Neuronal stem cell (in vitro differentiated cells): ENCODE results near the gene IRF6.

Source experiments
- DNase-seq: peaks from one replicate; pipeline ENCODE4 v3.0.0-alpha.2; 2013; ENCODE audit warnings: low spot score
- H2AFZ ChIP-seq: one replicate; pipeline ENCODE4 v1.6.1; 2013; ENCODE audit warnings: mild to moderate bottlenecking, low read length, inconsistent platforms
- H2AK5ac ChIP-seq: 2 replicates; pipeline ENCODE4 v1.6.1; 2013; ENCODE audit warnings: low read depth, mild to moderate bottlenecking, inconsistent platforms, low read length, moderate library complexity, mixed read lengths
- H2BK120ac ChIP-seq: 2 replicates; pipeline ENCODE4 v1.6.1; 2013; ENCODE audit warnings: low read depth, mild to moderate bottlenecking, inconsistent platforms, low read length, moderate library complexity, mixed read lengths
- H2BK12ac ChIP-seq: one replicate; pipeline ENCODE4 v1.6.1; 2013; ENCODE audit warnings: low read length, inconsistent platforms
- H2BK15ac ChIP-seq: 2 replicates; pipeline ENCODE4 v1.6.1; 2013; ENCODE audit warnings: mild to moderate bottlenecking, low read length, inconsistent platforms, mixed read lengths
- H2BK5ac ChIP-seq: one replicate; pipeline ENCODE4 v1.6.1; 2013; ENCODE audit warnings: inconsistent platforms, mild to moderate bottlenecking, low read length, moderate library complexity
- H3K14ac ChIP-seq: one replicate; pipeline ENCODE4 v1.6.1; 2013; ENCODE audit warnings: low read length, inconsistent platforms
- H3K18ac ChIP-seq: 2 replicates; pipeline ENCODE4 v1.6.1; 2013; ENCODE audit warnings: low read length, inconsistent platforms
- H3K23ac ChIP-seq: 2 replicates; pipeline ENCODE4 v1.6.1; 2013; ENCODE audit warnings: low read depth, mild to moderate bottlenecking, mixed read lengths, low read length, inconsistent platforms; ENCODE audit not compliant: poor library complexity
- H3K27ac ChIP-seq: replicated peaks from 3 replicates; pipeline ENCODE4 v1.5.1; 2013; ENCODE audit warnings: low read length, inconsistent platforms
- H3K27me3 ChIP-seq, 3 experiments: 2 replicates each; pipeline ENCODE4 v1.6.1; 2013; ENCODE audit warnings: low read length in 3 of 3, mild to moderate bottlenecking in 2 of 3, inconsistent platforms in 1 of 3, low read depth in 1 of 3, mixed read lengths in 1 of 3, moderate library complexity in 1 of 3; ENCODE audit not compliant: control insufficient read depth in 3 of 3, insufficient read depth in 3 of 3
- H3K36me3 ChIP-seq, 2 donors: replicated peaks in 1 of 2; 2 replicates each; pipeline ENCODE4 v1.6.1; 2013; ENCODE audit warnings: low read length in 2 of 2; ENCODE audit not compliant: control insufficient read depth in 2 of 2, insufficient read depth in 2 of 2
- H3K4ac ChIP-seq: 2 replicates; pipeline ENCODE4 v1.6.1; 2013; ENCODE audit warnings: inconsistent platforms, mild to moderate bottlenecking, low read length, moderate library complexity
- H3K4me1 ChIP-seq, 2 donors: 1 replicate in 1 of 2; 2 replicates in 1 of 2; pipeline ENCODE4 v1.6.1; 2013; ENCODE audit warnings: low read length in 2 of 2, low read depth in 1 of 2; ENCODE audit not compliant: control insufficient read depth in 2 of 2, insufficient read depth in 1 of 2
- H3K4me2 ChIP-seq: one replicate; pipeline ENCODE4 v1.6.1; 2013; ENCODE audit warnings: mild to moderate bottlenecking, low read length, inconsistent platforms; ENCODE audit not compliant: insufficient read depth, poor library complexity, severe bottlenecking
- H3K4me3 ChIP-seq, 2 donors: 2 replicates each; pipeline ENCODE4 v1.5.1; 2013; ENCODE audit warnings: low read length in 2 of 2, mild to moderate bottlenecking in 2 of 2, inconsistent platforms in 1 of 2, moderate library complexity in 1 of 2
- H3K79me1 ChIP-seq: one replicate; pipeline ENCODE4 v1.6.1; 2013; ENCODE audit warnings: low read depth, mild to moderate bottlenecking, inconsistent platforms, low read length, moderate library complexity
- H3K9ac ChIP-seq: one replicate; pipeline ENCODE4 v1.6.1; 2013; ENCODE audit warnings: mild to moderate bottlenecking, low read depth, low read length, inconsistent platforms; ENCODE audit not compliant: poor library complexity
- H3K9me3 ChIP-seq, 2 donors: replicated peaks in 1 of 2; 2 replicates each; pipeline versions ENCODE3 to v1.6.1; 2013; ENCODE audit warnings: low read length in 2 of 2, mild to moderate bottlenecking in 2 of 2, inconsistent platforms in 1 of 2, low read depth in 1 of 2, mixed read lengths in 1 of 2, moderate library complexity in 1 of 2; ENCODE audit not compliant: control insufficient read depth in 2 of 2, insufficient read depth in 1 of 2
- H4K8ac ChIP-seq: one replicate; pipeline ENCODE4 v1.6.1; 2013; ENCODE audit warnings: low read depth, mild to moderate bottlenecking, inconsistent platforms, low read length, moderate library complexity
- H4K91ac ChIP-seq: one replicate; pipeline ENCODE4 v1.6.1; 2013; ENCODE audit warnings: low read length, low read depth, mild to moderate bottlenecking, inconsistent platforms; ENCODE audit not compliant: poor library complexity
- WGBS, 2 donors: extraction: QIAGEN DNeasy Blood & Tissue Kit; methylation state at CpG; one replicate each; pipeline ENCODE4 v1.1.7; 2013; ENCODE audit warnings: missing lambda C conversion rate in 2 of 2, mixed read lengths in 1 of 2; ENCODE audit not compliant: insufficient read length in 2 of 2, insufficient replicate concordance in 1 of 2; ENCODE audit errors: extremely low coverage in 2 of 2; 5-methylcytosine and 5-hydroxymethylcytosine counted together

The IRF6 gene

GRCh38 chr1:209766051-209766450 lies 39.9 kb downstream of the IRF6 start:
- Histone ChIP-seq H3K36me3 (no peaks in the 10 kb centered on the region), H2AFZ (no peak overlapping the region), H3K27ac (no peak overlapping the region), H3K27me3 (peaks cover 0 to 9% (median 1%) of the 10 kb centered on the region in 3 experiments), H3K79me1 (peaks cover 5% of the 10 kb centered on the region), H3K18ac (no peak overlapping the region), H3K4ac (no peak overlapping the region), H4K8ac (no peak overlapping the region), H2AK5ac (no peak overlapping the region), H3K4me2 (no peak overlapping the region), H2BK5ac (no peak overlapping the region), H4K91ac (no peak overlapping the region), H3K23ac (no peak overlapping the region), H2BK15ac (no peak overlapping the region), H3K9me3 (peaks cover 0 to 2% of the 10 kb centered on the region in 2 donors), H3K4me1 (peaks cover 0 to 4% of the 10 kb centered on the region in 2 donors), H3K14ac (no peak overlapping the region), H2BK120ac (no peak overlapping the region), H2BK12ac (no peak overlapping the region), H3K4me3 (no peak overlapping the region), H3K9ac (no peak overlapping the region)
- no CpG with 5 or more reads among the region's 2 CpGs for WGBS, 2 donors
- no peak for DNase-seq

GRCh38 chr1:209761011-209761635 lies 44.8 kb downstream of the IRF6 start:
- H2BK120ac ChIP-seq = no peak overlapping the region
- no peak overlapping the region for H3K4me2 ChIP-seq
- H3K4me3 ChIP-seq = no peak overlapping the region
- no peak for DNase-seq
- no peaks in the 10 kb centered on the region for H3K4me1 ChIP-seq
- no peaks in the 10 kb centered on the region for H3K36me3 ChIP-seq
- H4K91ac ChIP-seq = no peak overlapping the region
- no peak overlapping the region for H2BK15ac ChIP-seq
- H3K18ac ChIP-seq = no peak overlapping the region
- no peaks in the 10 kb centered on the region for H3K79me1 ChIP-seq
- H3K27me3 ChIP-seq = peaks cover 0 to 26% (median 1%) of the 10 kb centered on the region in 3 experiments
- H2AK5ac ChIP-seq = no peak overlapping the region
- no peak overlapping the region for H3K23ac ChIP-seq
- no peak overlapping the region for H2BK5ac ChIP-seq
- H3K9me3 ChIP-seq = no peaks in the 10 kb centered on the region
- H2BK12ac ChIP-seq = no peak overlapping the region
- no peak overlapping the region for H3K9ac ChIP-seq
- H3K4ac ChIP-seq = no peak overlapping the region
- no peak overlapping the region for H3K27ac ChIP-seq
- no peak overlapping the region for H3K14ac ChIP-seq
- H4K8ac ChIP-seq = no peak overlapping the region
- H2AFZ ChIP-seq = no peak overlapping the region

GRCh38 chr1:209759829-209760359 lies 46.0 kb downstream of the IRF6 start:
- H3K4me3 ChIP-seq = no peak overlapping the region
- H2BK15ac ChIP-seq = no peak overlapping the region
- H3K27me3 ChIP-seq = peaks cover 0 to 26% (median 1%) of the 10 kb centered on the region in 3 experiments
- no peak overlapping the region for H2AFZ ChIP-seq
- H2BK120ac ChIP-seq = no peak overlapping the region
- H2BK5ac ChIP-seq = no peak overlapping the region
- no peak for DNase-seq
- no peak overlapping the region for H3K27ac ChIP-seq
- H2BK12ac ChIP-seq = no peak overlapping the region
- no peak overlapping the region for H4K8ac ChIP-seq
- no peak overlapping the region for H3K14ac ChIP-seq
- peak overlapping the region; percentile 26 for H3K23ac ChIP-seq
- WGBS, 2 donors = no CpG with 5 or more reads among the region's 12 CpGs
- H3K79me1 ChIP-seq = no peaks in the 10 kb centered on the region
- H3K4ac ChIP-seq = no peak overlapping the region
- H3K4me2 ChIP-seq = no peak overlapping the region
- H2AK5ac ChIP-seq = no peak overlapping the region
- no peaks in the 10 kb centered on the region for H3K36me3 ChIP-seq
- H3K9ac ChIP-seq = no peak overlapping the region
- peak overlapping the region; percentile 46 for H3K18ac ChIP-seq
- no peaks in the 10 kb centered on the region for H3K9me3 ChIP-seq
- no peak overlapping the region for H4K91ac ChIP-seq
- H3K4me1 ChIP-seq = no peaks in the 10 kb centered on the region

GRCh38 chr1:209758400-209758799 lies 47.5 kb downstream of the IRF6 start:
- H3K18ac ChIP-seq = no peak overlapping the region
- H3K9ac ChIP-seq = no peak overlapping the region
- no peak overlapping the region for H2BK5ac ChIP-seq
- no peak overlapping the region for H4K91ac ChIP-seq
- no peak overlapping the region for H3K4me3 ChIP-seq
- no CpG with 5 or more reads among the region's 3 CpGs for WGBS, 2 donors
- H3K27ac ChIP-seq = no peak overlapping the region
- H2BK15ac ChIP-seq = no peak overlapping the region
- H3K14ac ChIP-seq = no peak overlapping the region
- no peak overlapping the region for H2BK120ac ChIP-seq
- H4K8ac ChIP-seq = no peak overlapping the region
- H3K4me1 ChIP-seq = no peaks in the 10 kb centered on the region
- H3K27me3 ChIP-seq = peaks cover 0 to 26% (median 1%) of the 10 kb centered on the region in 3 experiments
- H2BK12ac ChIP-seq = no peak overlapping the region
- no peaks in the 10 kb centered on the region for H3K36me3 ChIP-seq
- H3K9me3 ChIP-seq = no peaks in the 10 kb centered on the region
- H3K23ac ChIP-seq = no peak overlapping the region
- no peak overlapping the region for H2AK5ac ChIP-seq
- no peaks in the 10 kb centered on the region for H3K79me1 ChIP-seq
- no peak overlapping the region for H3K4ac ChIP-seq
- DNase-seq = no peak
- H2AFZ ChIP-seq = no peak overlapping the region
- no peak overlapping the region for H3K4me2 ChIP-seq
